RPMI8226 (cell line): ENCODE results near the gene HNMT.
"Not testable (repeated sequence)": the region's sequence is repeated elsewhere in the genome, so short reads cannot be mapped to it uniquely, and the experiment has no call there.

Source experiments
- DNase-seq: peaks from one replicate; pipeline ENCODE4 v3.0.0-alpha.2; 2015

Gene HNMT

DNA sequence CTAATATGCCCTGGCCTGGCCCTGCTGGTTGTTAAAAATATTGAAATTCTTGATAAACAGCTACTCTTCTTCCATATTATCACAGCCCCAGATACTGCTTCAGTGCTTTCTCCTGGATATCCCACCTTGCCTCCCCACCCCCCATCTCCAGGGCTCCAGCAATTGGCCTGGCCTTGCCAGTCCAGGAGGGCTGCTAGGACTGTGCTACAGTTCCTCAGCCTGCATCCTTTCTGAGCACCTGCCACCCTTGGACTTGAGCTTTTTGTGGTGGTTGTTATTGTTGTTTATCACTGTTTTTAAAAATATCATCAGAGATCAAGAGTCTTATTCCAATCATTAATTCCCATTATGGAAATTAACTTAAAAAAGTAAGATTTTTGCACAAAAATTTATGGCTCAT lies 13.5 kb downstream of the HNMT start:
- DNase-seq, result no peak

GRCh38 chr2:137980459-137980858 lies 16.2 kb downstream of the HNMT start:
- no peak for DNase-seq

- no peak for DNase-seq
These were observed 16.9 kb downstream of the HNMT start for GRCh38 chr2:137981112-137981656.

DNA sequence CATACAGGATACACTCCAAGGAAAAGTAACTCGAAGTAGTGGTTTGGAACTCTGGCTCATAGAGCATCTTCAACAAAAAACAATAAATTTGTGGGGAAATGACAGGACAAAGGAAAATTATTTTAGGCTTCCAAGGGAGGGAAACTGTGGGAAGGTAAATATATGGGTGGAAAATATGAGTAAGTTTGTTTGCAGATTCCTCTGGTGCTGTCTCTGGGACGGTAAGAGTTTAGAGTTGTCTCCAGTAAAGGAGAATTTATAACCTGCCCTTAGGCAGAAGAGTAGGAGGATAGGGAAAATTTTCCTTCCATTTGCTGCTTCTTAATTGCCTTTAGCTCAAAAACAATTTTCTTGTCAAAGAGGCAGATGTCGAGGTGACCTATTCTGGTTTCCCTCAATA lies 19.3 kb downstream of the HNMT start:
- DNase-seq, result no peak

DNA sequence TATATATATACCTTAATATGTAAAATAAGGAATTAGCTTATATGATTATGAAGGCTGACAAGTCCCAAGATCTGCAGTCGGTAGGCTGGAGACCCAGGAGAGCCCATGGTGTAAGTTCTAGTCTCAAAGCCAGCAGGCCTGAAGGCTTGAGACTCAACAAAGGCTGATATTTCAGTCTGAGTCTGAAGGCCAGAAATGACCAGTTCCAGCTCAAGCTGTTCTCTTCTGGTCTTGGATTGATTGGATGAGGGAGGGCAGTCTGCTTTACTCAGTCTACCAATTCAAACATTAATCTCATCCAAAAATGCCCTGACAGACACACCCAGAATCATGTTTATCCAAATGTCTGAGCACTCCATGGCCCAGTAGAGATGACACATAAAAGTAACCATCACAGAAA lies 22.0 kb downstream of the HNMT start:
- no peak for DNase-seq

DNA sequence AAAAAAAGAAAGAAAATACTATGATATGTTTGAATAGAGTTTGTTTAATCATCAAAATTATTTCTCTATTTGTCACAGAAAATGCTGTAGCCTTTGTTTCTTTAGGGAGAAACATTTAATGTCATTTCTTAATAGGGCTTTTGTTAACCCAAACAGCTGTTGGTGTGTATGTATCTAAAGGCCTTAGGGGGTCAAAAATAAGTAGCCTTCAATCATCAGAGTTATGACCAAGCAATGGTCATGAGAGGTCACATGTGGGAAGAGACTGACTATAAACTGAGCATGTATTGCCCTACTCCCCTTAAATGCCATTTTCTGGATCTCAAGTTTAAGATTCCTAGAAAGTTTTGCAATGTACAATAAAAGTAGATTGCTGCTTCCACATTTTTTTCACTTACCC lies 22.7 kb downstream of the HNMT start:
- DNase-seq, result no peak

DNA sequence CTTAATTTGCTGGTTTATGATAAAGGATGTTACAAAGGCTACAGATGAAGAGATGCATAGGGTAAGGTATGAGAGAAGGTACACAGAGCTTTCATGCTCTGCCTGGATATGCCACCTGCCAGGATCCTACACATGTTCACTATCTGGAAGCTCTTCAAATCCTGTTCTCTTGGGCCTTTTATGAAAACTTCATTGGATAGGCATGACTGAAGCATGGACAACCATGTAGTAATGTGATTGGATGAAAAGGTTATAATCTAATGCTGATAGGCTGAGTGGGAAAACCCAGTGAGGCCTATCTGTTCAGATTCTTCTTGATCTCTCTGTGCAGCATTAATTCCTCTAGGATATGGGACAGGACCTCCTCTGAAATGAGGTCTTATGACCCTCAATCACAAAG lies 26.8 kb downstream of the HNMT start:
- DNase-seq, result no peak

- DNase-seq, result no peak
These were observed 27.9 kb downstream of the HNMT start for GRCh38 chr2:137992039-137992646.

DNA sequence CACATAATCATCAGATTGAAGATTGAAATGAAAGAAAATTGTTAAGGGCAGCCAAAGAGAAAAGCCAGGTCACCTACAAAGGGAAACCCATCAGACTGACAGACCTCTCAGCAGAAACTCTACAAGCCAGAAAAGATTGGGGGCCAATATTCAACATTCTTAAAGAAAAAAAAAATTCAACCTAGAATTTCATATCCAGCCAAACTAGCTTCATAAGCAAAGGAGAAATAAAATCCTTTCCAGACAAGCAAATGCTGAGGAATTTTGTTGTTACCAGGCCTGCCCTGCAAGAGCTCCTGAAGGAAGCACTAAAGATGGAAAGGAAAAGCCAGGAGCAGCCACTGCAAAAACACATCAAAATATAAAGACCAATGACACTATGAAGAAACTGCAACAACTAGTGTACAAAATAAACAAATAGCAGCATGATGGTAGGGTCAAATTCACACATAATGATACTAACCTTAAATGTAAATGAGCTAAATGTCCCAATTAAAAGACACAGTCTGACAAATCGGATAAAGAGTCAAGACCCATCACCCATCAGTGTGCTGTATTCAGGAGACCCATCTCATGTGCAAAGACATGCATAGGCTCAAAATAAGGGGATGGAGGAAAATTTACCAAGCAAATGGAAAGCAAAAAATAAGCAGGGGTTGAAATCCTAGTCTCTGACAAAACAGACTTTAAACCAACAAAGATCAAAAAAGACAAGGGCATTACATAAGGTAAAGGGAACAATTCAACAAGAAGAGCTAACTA lies 29.6 kb downstream of the HNMT start:
- DNase-seq, result not testable (repeated sequence)

- not testable (repeated sequence) for DNase-seq
These were observed 31.1 kb downstream of the HNMT start for GRCh38 chr2:137995368-137995767.

DNA sequence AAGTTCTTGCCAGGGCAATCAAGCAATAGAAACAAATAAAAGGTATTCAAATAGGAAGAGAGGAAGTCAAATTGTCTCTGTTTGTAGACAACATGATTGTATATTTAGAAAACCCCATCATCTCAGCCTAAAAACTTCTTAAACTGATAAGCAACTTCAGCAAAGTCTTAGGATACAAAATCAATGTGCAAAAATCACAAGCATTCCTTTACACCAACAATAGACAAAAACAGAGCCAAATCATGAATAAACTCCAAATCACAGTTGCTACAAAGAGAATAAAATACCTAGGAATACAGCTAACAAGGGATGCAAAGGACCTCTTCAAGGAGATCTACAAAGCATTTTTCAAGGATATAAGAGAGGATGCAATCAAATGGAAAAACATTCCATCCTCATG lies 31.9 kb downstream of the HNMT start:
- not testable (repeated sequence) for DNase-seq

DNA sequence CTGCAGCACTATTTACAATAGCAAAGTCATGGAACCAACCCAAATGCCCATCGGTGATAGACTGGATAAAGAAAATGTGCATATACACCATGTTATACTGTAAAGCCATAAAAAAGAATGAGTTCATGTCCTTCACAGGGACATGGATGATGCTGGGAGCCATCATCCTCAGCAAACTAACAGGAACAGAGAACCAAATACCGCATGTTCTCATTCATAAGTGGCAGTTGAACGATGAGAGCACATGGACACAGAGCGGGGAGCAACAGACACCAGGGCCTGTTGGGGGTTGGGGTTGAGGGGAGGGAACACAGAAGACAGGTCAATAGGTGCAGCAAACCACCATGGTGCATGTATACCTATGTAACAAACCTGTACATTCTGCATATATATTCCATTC lies 33.5 kb downstream of the HNMT start:
- DNase-seq, result no peak

DNA sequence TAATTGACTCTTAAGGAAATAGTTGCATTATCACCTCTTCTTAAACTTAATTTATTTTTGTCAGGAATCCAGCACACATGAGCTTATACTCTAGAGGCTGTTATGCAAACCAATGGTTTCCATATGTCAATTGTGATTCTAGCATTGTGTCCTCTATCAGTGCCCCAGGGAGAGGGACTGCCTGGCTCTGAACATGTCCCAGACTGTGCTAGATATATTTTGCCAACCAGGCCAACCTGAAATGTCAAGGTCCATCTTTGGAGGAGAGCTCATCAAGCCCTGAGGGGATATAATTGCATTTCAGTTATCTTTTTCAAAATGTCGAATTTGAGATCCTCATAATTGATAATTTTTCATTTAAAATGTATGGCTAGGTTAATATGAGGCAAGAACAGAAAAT lies 34.2 kb downstream of the HNMT start:
- DNase-seq, result no peak

GRCh38 chr2:137999273-137999672 lies 35.0 kb downstream of the HNMT start:
- DNase-seq, result no peak

- DNase-seq, result no peak
These were observed 35.7 kb downstream of the HNMT start for GRCh38 chr2:138000009-138000408.

DNA sequence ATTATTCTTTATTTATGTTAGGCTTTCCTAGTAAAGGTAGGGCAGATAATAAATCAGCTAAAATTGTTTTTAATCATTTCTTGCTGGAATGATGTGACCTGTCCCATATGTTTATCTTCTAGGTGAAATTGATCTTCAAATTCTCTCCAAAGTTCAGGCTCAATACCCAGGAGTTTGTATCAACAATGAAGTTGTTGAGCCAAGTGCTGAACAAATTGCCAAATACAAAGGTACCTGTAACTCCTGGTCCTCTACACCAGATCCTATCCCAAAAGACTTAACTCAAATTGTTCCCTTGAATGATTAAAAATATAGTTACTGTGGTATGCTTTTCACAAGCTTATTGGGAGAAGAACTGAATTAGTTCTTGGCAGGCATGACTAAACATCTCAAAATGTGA lies 36.5 kb downstream of the HNMT start:
- no peak for DNase-seq

- DNase-seq, result no peak
These were observed 39.1 kb downstream of the HNMT start for GRCh38 chr2:138003411-138003810.

DNA sequence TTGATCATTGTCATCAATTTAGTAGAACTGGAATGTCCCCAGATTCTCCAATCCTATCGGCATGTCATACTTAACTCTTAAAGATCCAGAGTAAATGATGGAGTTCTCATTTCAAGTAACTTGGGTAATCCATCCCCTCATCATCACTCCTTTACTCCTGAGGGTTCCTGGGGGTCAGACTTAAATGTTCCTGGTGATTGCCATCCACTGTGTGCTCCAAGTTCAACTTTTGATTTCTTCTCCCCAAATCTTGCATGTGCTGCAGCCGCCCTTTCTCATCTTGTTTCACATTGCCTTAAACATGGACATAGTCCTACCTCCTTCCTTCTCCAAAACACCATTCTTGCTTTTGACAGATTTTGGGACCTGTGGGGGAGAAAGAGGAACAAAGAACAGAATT lies 43.2 kb downstream of the HNMT start:
- no peak for DNase-seq

DNA sequence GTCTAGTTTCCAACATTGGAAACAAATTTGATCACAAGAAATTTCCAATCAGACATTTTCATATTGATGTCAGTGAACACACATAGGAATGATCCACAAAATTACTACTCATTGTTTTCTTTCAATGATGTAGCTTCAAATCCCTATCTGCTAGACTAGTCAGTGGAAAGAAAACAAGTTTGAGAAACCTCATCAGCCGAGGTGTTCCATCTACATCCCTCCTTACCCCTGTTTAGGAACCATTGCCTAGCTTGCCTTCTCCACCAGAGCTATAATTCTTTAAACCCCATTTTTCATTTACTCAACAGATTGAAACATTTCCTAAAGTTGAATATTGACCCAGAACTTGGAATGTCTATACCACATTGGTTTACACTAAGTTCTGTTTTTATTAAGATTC lies 45.3 kb downstream of the HNMT start:
- no peak for DNase-seq

DNA sequence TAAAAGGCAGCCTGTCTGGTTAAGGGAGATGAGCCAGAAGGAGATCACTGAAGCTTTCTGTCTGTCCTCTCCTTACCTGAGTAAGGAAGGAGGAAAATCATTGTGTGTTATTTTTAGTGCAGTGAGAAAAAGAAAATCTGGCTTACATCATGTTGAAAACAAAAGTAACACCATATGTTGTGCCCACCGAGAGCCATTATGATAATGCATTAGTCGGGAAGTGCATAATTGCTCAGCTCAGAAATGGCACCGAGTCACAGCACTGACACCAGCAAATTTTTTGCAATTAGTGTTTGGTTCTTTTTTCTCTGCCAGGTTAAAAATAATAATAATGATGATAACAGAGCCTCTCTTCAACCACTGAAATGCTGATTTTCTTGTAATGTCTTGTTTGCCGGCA lies 46.6 kb downstream of the HNMT start:
- DNase-seq, result no peak

GRCh38 chr2:138012082-138012481 lies 47.8 kb downstream of the HNMT start:
- no peak for DNase-seq

DNA sequence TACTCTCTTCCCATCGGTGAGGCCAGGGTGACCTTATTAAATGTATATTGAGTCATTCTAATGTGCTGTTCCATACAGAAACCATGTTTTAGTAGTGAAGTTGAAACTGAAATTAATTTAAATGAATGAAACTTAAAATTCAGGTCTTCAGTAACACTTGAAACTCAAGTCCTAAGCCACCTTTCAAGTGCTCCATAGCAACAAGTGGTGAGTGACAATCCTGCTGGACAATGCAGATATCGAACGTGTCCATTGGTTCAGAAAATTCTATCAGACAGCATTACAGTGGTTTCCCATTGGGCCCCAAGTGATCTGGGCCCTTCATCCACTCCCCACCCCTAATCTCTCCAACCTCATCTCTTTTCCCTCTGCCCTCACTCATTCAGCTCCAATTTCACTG lies 48.7 kb downstream of the HNMT start:
- DNase-seq, result no peak

- DNase-seq, result no peak
These were observed 49.4 kb downstream of the HNMT start for GRCh38 chr2:138013639-138014038.

DNA sequence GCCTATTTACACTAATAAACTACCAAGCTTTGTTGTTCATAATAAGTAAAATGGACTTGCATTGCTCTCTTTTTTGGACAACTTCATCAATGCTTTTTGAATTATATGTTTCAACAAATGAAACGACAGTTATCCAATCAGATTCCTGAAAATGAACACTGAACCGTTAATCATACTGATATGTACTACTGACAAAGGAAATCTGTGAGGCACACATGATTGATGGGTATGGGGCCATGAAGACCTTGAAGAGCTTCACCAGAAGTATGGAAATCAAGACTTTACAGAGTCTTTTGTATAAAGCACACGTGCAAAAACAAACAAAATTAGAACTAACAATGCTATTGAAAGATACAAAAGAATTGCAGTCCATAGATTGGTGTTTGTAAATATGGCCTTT lies 51.2 kb downstream of the HNMT start:
- no peak for DNase-seq
